ENCODE data around the gene NECTIN1. TPM values are rescaled to one million over a fixed set of nuclear protein-coding genes. Genes with fewer than 3 reads are reported as not detected.
A peak's percentile ranks its signal among the peaks of the same experiment; 100 is the strongest.

Gene NECTIN1
- total and polyA plus RNA-seq, 2 of the 13 experiments (the other 11 are each of a cell fraction or from before 2014, with no cell fraction given) = 3.9 to 7.3 TPM

DNA sequence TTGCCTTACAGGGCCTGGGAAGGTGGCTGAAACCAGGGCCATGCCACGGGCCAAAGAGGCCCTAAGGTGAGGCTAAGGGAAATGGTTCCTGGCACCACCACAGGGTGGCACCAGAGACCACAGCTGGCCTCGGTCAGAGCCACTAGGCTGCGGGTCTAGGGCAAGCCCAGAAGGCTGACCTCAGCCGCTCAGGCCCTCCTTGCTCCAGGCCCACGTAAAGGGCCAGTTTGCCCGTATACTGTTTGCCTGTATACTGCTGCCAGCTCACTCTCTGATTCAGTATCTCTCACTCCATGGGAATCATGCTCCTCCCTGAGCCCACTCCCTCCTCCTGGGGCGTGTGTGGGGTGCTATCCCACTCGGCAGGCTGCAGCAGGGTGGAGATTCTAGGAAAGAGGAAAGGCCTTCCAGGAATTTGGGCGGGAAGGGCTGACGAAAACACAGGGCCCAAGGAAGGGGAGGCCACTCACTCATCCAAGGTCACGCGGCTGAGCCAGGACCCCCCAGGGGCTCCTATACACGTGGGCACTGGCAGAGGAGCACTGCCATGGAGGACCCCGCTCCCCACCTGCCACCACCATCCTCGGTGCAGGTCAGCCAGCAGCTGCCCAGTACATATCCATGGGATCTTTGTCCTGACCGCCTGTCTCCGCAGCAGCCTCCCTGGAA is 62.4 kb downstream of the NECTIN1 start (continued):
- TF ChIP-seq, protein P1, sequence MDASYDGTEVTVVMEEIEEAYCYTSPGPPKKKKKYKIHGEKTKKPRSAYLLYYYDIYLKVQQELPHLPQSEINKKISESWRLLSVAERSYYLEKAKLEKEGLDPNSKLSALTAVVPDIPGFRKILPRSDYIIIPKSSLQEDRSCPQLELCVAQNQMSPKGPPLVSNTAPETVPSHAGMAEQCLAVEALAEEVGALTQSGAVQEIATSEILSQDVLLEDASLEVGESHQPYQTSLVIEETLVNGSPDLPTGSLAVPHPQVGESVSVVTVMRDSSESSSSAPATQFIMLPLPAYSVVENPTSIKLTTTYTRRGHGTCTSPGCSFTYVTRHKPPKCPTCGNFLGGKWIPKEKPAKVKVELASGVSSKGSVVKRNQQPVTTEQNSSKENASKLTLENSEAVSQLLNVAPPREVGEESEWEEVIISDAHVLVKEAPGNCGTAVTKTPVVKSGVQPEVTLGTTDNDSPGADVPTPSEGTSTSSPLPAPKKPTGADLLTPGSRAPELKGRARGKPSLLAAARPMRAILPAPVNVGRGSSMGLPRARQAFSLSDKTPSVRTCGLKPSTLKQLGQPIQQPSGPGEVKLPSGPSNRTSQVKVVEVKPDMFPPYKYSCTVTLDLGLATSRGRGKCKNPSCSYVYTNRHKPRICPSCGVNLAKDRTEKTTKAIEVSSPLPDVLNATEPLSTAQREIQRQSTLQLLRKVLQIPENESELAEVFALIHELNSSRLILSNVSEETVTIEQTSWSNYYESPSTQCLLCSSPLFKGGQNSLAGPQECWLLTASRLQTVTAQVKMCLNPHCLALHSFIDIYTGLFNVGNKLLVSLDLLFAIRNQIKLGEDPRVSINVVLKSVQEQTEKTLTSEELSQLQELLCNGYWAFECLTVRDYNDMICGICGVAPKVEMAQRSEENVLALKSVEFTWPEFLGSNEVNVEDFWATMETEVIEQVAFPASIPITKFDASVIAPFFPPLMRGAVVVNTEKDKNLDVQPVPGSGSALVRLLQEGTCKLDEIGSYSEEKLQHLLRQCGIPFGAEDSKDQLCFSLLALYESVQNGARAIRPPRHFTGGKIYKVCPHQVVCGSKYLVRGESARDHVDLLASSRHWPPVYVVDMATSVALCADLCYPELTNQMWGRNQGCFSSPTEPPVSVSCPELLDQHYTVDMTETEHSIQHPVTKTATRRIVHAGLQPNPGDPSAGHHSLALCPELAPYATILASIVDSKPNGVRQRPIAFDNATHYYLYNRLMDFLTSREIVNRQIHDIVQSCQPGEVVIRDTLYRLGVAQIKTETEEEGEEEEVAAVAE (CRISPR knock-in tag; IDR thresholded peaks at IDR 0.05; ENCODE audit: borderline replicate concordance) = no peak
- TF ChIP-seq ZNF207 (IDR thresholded peaks at IDR 0.05; ENCODE audit: borderline replicate concordance) = no peak
- TF ChIP-seq TOPORS (CRISPR knock-in tag; IDR thresholded peaks at IDR 0.05) = no peak
- TF ChIP-seq ZNF367 (CRISPR knock-in tag; IDR thresholded peaks at IDR 0.05; ENCODE audit: borderline replicate concordance) = no peak
- no peak for TF ChIP-seq HMGA1 (CRISPR knock-in tag; conservative IDR thresholded peaks at IDR 0.05)
- TF ChIP-seq ZFP90 (CRISPR knock-in tag; IDR thresholded peaks at IDR 0.05; ENCODE audit: borderline replicate concordance) = no peak
- TF ChIP-seq MAZ (IDR thresholded peaks at IDR 0.05; ENCODE audit: borderline replicate concordance, low read depth, low read length) = no peak
- 0 out of 2 replicates have a peak, but pooled peaks have one; percentile 42 for TF ChIP-seq MAZ (CRISPR knock-in tag; IDR thresholded peaks at IDR 0.05; ENCODE audit: low read depth)
- TF ChIP-seq ZNF543 (CRISPR knock-in tag; IDR thresholded peaks at IDR 0.05) = no peak
- no peak for TF ChIP-seq GLI4 (CRISPR knock-in tag; IDR thresholded peaks at IDR 0.05; ENCODE audit: borderline replicate concordance)
- no peak for TF ChIP-seq ZNF772 (CRISPR knock-in tag; IDR thresholded peaks at IDR 0.05)
- no peak for TF ChIP-seq NBN (conservative IDR thresholded peaks at IDR 0.05)
- peak; percentile 51; the same call in 1 of the 2 replicates for TF ChIP-seq UBTF (CRISPR knock-in tag; IDR thresholded peaks at IDR 0.05)
- TF ChIP-seq SIN3B (IDR thresholded peaks at IDR 0.05; ENCODE audit: low read length) = no peak
- TF ChIP-seq ZNF607 (CRISPR knock-in tag; IDR thresholded peaks at IDR 0.05; ENCODE audit: borderline replicate concordance) = no peak
- TF ChIP-seq TP53 (CRISPR knock-in tag; conservative IDR thresholded peaks at IDR 0.05) = no peak
- TF ChIP-seq ZNF768 (CRISPR knock-in tag; IDR thresholded peaks at IDR 0.05) = no peak
- TF ChIP-seq, protein P2, sequence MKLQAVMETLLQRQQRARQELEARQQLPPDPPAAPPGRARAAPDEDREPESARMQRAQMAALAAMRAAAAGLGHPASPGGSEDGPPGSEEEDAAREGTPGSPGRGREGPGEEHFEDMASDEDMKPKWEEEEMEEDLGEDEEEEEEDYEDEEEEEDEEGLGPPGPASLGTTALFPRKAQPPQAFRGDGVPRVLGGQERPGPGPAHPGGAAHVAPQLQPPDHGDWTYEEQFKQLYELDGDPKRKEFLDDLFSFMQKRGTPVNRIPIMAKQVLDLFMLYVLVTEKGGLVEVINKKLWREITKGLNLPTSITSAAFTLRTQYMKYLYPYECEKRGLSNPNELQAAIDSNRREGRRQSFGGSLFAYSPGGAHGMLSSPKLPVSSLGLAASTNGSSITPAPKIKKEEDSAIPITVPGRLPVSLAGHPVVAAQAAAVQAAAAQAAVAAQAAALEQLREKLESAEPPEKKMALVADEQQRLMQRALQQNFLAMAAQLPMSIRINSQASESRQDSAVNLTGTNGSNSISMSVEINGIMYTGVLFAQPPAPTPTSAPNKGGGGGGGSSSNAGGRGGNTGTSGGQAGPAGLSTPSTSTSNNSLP (IDR thresholded peaks at IDR 0.05; ENCODE audit: low read depth, low read length) = no peak
- no peak for TF ChIP-seq ZNF550 (CRISPR knock-in tag; IDR thresholded peaks at IDR 0.05; ENCODE audit: borderline replicate concordance)
- TF ChIP-seq, protein P3, sequence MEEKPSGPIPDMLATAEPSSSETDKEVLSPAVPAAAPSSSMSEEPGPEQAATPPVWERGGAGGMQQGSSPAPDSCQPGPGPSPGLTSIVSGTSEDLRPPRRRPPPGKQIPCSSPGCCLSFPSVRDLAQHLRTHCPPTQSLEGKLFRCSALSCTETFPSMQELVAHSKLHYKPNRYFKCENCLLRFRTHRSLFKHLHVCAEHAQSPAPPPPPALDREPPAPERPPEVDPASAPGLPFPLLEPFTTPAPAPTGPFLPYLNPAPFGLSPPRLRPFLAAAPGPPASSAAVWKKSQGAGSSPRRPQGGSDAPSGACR (CRISPR knock-in tag; IDR thresholded peaks at IDR 0.05) = no peak
- no peak for TF ChIP-seq ZSCAN12 (CRISPR knock-in tag; IDR thresholded peaks at IDR 0.05)

All from HepG2 (cell line).